H1 (cell line): ENCODE results near the gene FAIM2. TPM values are rescaled to one million over a fixed set of nuclear protein-coding genes. Genes with fewer than 3 reads are reported as not detected.

Experiments used
- CTCF ChIA-PET: fragments of 300-600 bp; sonication (Branson Sonifier 250); formaldehyde crosslinking; loops from one replicate; lab custom pipeline; 2021; ENCODE audit not compliant: partially characterized antibody; lab: Charles Lee
- POLR2A ChIA-PET: fragments of 300-600 bp; sonication (Branson Sonifier 250); formaldehyde crosslinking; loops from one replicate; lab custom pipeline; 2021; ENCODE audit warnings: inconsistent platforms; ENCODE audit not compliant: partially characterized antibody; lab: Charles Lee
- DNase-seq, 2 experiments: peaks; one replicate each; pipeline versions ENCODE4 v3.0.0 to v3.0.0-alpha.2; 2010 to 2022; ENCODE audit warnings: low spot score in 2 of 2, low read depth in 1 of 2, mixed read lengths in 1 of 2
- FAIRE-seq: peaks from 2 replicates; lab custom pipeline; 2011; peaks lifted over from hg19 to GRCh38; lab: Jason Lieb, UNC
- H2AFZ ChIP-seq: 2 replicates; pipeline ENCODE4 v1.8.1; 2012; ENCODE audit warnings: low read length, inconsistent platforms
- H2AK5ac ChIP-seq: 2 replicates; pipeline ENCODE4 v1.6.1; 2013; ENCODE audit warnings: low read depth, low read length
- H2BK120ac ChIP-seq: replicated peaks from 2 replicates; pipeline ENCODE3; 2013; ENCODE audit warnings: low read depth, low read length, inconsistent platforms
- H2BK12ac ChIP-seq: 2 replicates; pipeline ENCODE4 v1.6.1; 2013; ENCODE audit warnings: low read depth, low read length
- H2BK15ac ChIP-seq: 2 replicates; pipeline ENCODE4 v1.6.1; 2013; ENCODE audit warnings: low read length
- H2BK20ac ChIP-seq: 2 replicates; pipeline ENCODE4 v1.6.1; 2013; ENCODE audit warnings: low read length
- H2BK5ac ChIP-seq: 2 replicates; pipeline ENCODE4 v1.6.1; 2013; ENCODE audit warnings: low read depth, low read length
- H3K14ac ChIP-seq: 2 replicates; pipeline ENCODE4 v1.6.1; 2013; ENCODE audit warnings: inconsistent platforms; ENCODE audit not compliant: insufficient read length
- H3K18ac ChIP-seq: 2 replicates; pipeline ENCODE4 v1.6.1; 2013; ENCODE audit warnings: low read length; ENCODE audit errors: extremely low read depth
- H3K23ac ChIP-seq: 2 replicates; pipeline ENCODE4 v1.6.1; 2013; ENCODE audit warnings: inconsistent platforms; ENCODE audit not compliant: insufficient read length
- H3K23me2 ChIP-seq: 2 replicates; pipeline ENCODE4 v1.6.1; 2013; ENCODE audit warnings: low read depth, low read length
- H3K27ac ChIP-seq: 2 replicates; pipeline ENCODE4 v1.6.1; 2011; ENCODE audit warnings: low read depth, low read length, inconsistent platforms
- H3K27me3 ChIP-seq, 4 experiments: replicated peaks in 1 of 4; 1 replicate in 1 of 4; 2 replicates in 3 of 4; pipeline versions ENCODE4 v1.6.1 to v1.8.1; 2011 to 2013; ENCODE audit warnings: low read length in 3 of 4, mild to moderate bottlenecking in 3 of 4, inconsistent platforms in 2 of 4, mixed read lengths in 2 of 4, moderate library complexity in 1 of 4; ENCODE audit not compliant: control insufficient read depth in 3 of 4, insufficient read depth in 3 of 4; ENCODE audit errors: extremely low read depth in 1 of 4
- H3K36me3 ChIP-seq, 4 experiments: 2 replicates each; pipeline versions ENCODE4 v1.6.1 to v1.8.1; 2011 to 2013; ENCODE audit warnings: mild to moderate bottlenecking in 4 of 4, low read length in 3 of 4, moderate library complexity in 2 of 4, control low read depth in 1 of 4, inconsistent platforms in 1 of 4; ENCODE audit not compliant: insufficient read depth in 4 of 4, control insufficient read depth in 2 of 4
- H3K4ac ChIP-seq: replicated peaks from 2 replicates; pipeline ENCODE3; 2013; ENCODE audit warnings: low read length, low read depth, mixed read lengths, inconsistent platforms; ENCODE audit not compliant: insufficient read length
- H3K4me1 ChIP-seq, 4 experiments: replicated peaks in 1 of 4; 1 replicate in 1 of 4; 2 replicates in 3 of 4; pipeline versions ENCODE4 v1.6.1 to v1.8.1; 2011 to 2013; ENCODE audit warnings: low read length in 3 of 4, inconsistent platforms in 2 of 4, mixed read lengths in 1 of 4; ENCODE audit not compliant: insufficient read depth in 4 of 4, control insufficient read depth in 3 of 4
- H3K4me2 ChIP-seq, 2 experiments: 2 replicates each; pipeline versions ENCODE4 v1.6.1 to v1.8.1; 2011 to 2013; ENCODE audit warnings: low read depth in 2 of 2, low read length in 2 of 2, control low read depth in 1 of 2, inconsistent platforms in 1 of 2, mild to moderate bottlenecking in 1 of 2; ENCODE audit not compliant: insufficient read depth in 1 of 2
- H3K4me3 ChIP-seq, 4 experiments: fragments of 200-600, 300-600 bp in 1 of 4; sonication (generic), shearing (Covaris generic), sonication (Bioruptor Twin) in 1 of 4; 2 replicates each; pipeline versions ENCODE4 v1.5.1 to v1.8.1; 2011 to 2016; ENCODE audit warnings: low read length in 4 of 4, low read depth in 3 of 4, control low read depth in 2 of 4, inconsistent platforms in 2 of 4, mild to moderate bottlenecking in 2 of 4, mixed read lengths in 1 of 4, moderate library complexity in 1 of 4; ENCODE audit not compliant: insufficient read depth in 2 of 4; ENCODE audit errors: extremely low read depth in 1 of 4
- H3K56ac ChIP-seq: replicated peaks from 2 replicates; pipeline ENCODE3; 2013; ENCODE audit warnings: low read depth, mild to moderate bottlenecking, mixed read lengths, low read length, inconsistent platforms; ENCODE audit not compliant: insufficient read length
- H3K79me1 ChIP-seq: 2 replicates; pipeline ENCODE4 v1.6.1; 2013; ENCODE audit warnings: low read depth, low read length, control low read depth
- H3K79me2 ChIP-seq, 2 experiments: 2 replicates each; pipeline versions ENCODE4 v1.6.1 to v1.8.1; 2012 to 2013; ENCODE audit warnings: low read length in 2 of 2, mild to moderate bottlenecking in 2 of 2, inconsistent platforms in 1 of 2; ENCODE audit not compliant: insufficient read depth in 2 of 2, control insufficient read depth in 1 of 2
- H3K9ac ChIP-seq, 4 experiments: replicated peaks in 1 of 4; 1 replicate in 1 of 4; 2 replicates in 3 of 4; pipeline versions ENCODE4 v1.6.1 to v1.8.1; 2011 to 2013; ENCODE audit warnings: low read depth in 3 of 4, low read length in 3 of 4, control low read depth in 2 of 4, mild to moderate bottlenecking in 2 of 4, moderate library complexity in 2 of 4, inconsistent platforms in 1 of 4; ENCODE audit errors: extremely low read depth in 1 of 4
- H3K9me3 ChIP-seq, 2 experiments: 2 replicates each; pipeline versions ENCODE4 v1.6.1 to v1.8.1; 2012 to 2013; ENCODE audit warnings: mild to moderate bottlenecking in 2 of 2, moderate library complexity in 2 of 2, control low read depth in 1 of 2, inconsistent platforms in 1 of 2, low read depth in 1 of 2, low read length in 1 of 2, mixed read lengths in 1 of 2; ENCODE audit not compliant: insufficient read depth in 2 of 2
- H4K20me1 ChIP-seq, 2 experiments: replicated peaks in 1 of 2; 2 replicates each; pipeline versions ENCODE3 to v1.8.1; 2011 to 2013; ENCODE audit warnings: inconsistent platforms in 2 of 2, low read length in 2 of 2, mild to moderate bottlenecking in 1 of 2; ENCODE audit not compliant: insufficient read depth in 2 of 2, control insufficient read depth in 1 of 2
- H4K5ac ChIP-seq: 2 replicates; pipeline ENCODE4 v1.6.1; 2013; ENCODE audit warnings: low read length, low read depth, mixed read lengths, inconsistent platforms; ENCODE audit not compliant: insufficient read length
- H4K8ac ChIP-seq: 2 replicates; pipeline ENCODE4 v1.8.0; 2013; ENCODE audit warnings: mild to moderate bottlenecking, moderate library complexity, low read length, inconsistent platforms; ENCODE audit not compliant: insufficient read depth; ENCODE audit errors: extremely low read depth
- H4K91ac ChIP-seq: replicated peaks from 2 replicates; pipeline ENCODE3; 2013; ENCODE audit warnings: low read length, mixed read lengths, inconsistent platforms; ENCODE audit not compliant: insufficient read length
- BRCA1 ChIP-seq: IDR thresholded peaks from 2 replicates; pipeline ENCODE4 v1.6.1; 2012; ENCODE audit warnings: low read depth, low read length, improper control_type of control experiment
- CHD1 ChIP-seq: IDR thresholded peaks from 2 replicates; pipeline ENCODE4 v1.6.1; 2012; ENCODE audit warnings: low read depth, low read length, improper control_type of control experiment
- EP300 ChIP-seq, 2 experiments: IDR thresholded peaks; 1 replicate in 1 of 2; 2 replicates in 1 of 2; pipeline ENCODE4 v1.6.1; 2011 to 2012; ENCODE audit warnings: low read depth in 2 of 2, low read length in 2 of 2, mild to moderate bottlenecking in 2 of 2, borderline replicate concordance in 1 of 2, inconsistent platforms in 1 of 2, moderate library complexity in 1 of 2
- POU5F1 ChIP-seq: IDR thresholded peaks from 2 replicates; pipeline ENCODE4 v1.6.1; 2011; ENCODE audit warnings: low read depth, mild to moderate bottlenecking, low read length, moderate library complexity
- RFX5 ChIP-seq: IDR thresholded peaks from 2 replicates; pipeline ENCODE4 v1.6.1; 2011; ENCODE audit warnings: low read depth, low read length, improper control_type of control experiment, borderline replicate concordance
- RNF2 ChIP-seq: fragments of 200-900, 300-1000 bp; sonication (generic); IDR thresholded peaks from 2 replicates; pipeline ENCODE4 v1.7.1; 2016; ENCODE audit warnings: borderline replicate concordance, low read depth, mild to moderate bottlenecking, antibody characterized with exemption, low read length; ENCODE audit not compliant: poor library complexity, severe bottlenecking; ENCODE audit errors: missing control alignments
- TAF1 ChIP-seq: IDR thresholded peaks from 2 replicates; pipeline ENCODE4 v1.6.1; 2011; ENCODE audit warnings: mild to moderate bottlenecking, low read depth, low read length
- WGBS, 2 experiments: shearing (Covaris generic) in 1 of 2; methylation state at CpG; one replicate each; pipeline versions ENCODE4 v1.1.6 to v1.1.7; 2013 to 2015; ENCODE audit warnings: low lambda C conversion rate in 2 of 2, mixed read lengths in 2 of 2, inconsistent platforms in 1 of 2, low coverage in 1 of 2, missing lambda C conversion rate in 1 of 2; ENCODE audit not compliant: insufficient replicate concordance in 2 of 2, insufficient coverage in 1 of 2, insufficient read length in 1 of 2; ENCODE audit errors: extremely low coverage in 1 of 2, missing lambda C conversion rate in 1 of 2; 5-methylcytosine and 5-hydroxymethylcytosine counted together
- polyA plus RNA-seq, 7 experiments: library from polyadenylated mRNA; depleted of rRNA in 3 of 7; stranded (reverse) in 5 of 7; unstranded in 2 of 7; fragments of >200 nt in 5 of 7; fragments of 200-250 nt in 2 of 7; gene quantifications; 1 replicate in 5 of 7; 2 replicates in 1 of 7; 4 replicates in 1 of 7; pipeline versions ENCODE4 v1.2.1 to v1.2.3, GENCODE V29; 2011 to 2013; ENCODE audit warnings: missing spikeins in 2 of 7, mixed read lengths in 2 of 7
- total RNA-seq: library from RNA; stranded (reverse); fragmentation: NEBNext Ultra II Directional; extraction: Animal tissue kit (Norgen Biotek cat#: 25700); gene quantifications from 2 replicates; pipeline ENCODE4 v1.2.1, GENCODE V29; 2021

Gene FAIM2
- total and polyA plus RNA-seq, 2 of the 8 experiments (the other 6 are each of a cell fraction or from before 2014, with no cell fraction given) = 0.89 to 1.3 TPM

DNA sequence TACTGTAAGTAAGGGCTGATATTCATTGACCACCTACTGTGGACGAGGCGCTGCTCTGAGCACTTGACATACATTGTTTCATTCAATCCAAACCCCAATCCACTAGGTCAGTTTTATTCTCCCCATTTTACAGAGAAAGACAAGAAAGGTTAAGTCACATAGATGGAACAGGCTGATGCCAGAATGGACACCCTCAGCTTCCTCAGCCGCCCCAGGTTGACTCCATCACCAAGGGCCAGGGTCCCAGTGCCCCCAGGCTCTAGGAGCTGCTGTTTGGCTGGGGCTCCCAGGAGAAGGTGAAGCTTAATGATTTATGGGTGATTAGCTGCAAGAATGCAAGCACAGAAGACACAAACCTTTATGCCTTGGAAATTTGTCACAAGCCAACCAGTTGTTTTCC, 46.2 kb upstream of the FAIM2 start:
- H4K5ac ChIP-seq = no peak overlapping the region
- no peak for DNase-seq
- H3K14ac ChIP-seq = no peak overlapping the region
- no peaks in the 10 kb centered on the region for H3K79me1 ChIP-seq
- H3K4me2 ChIP-seq = no peak overlapping the region
- TF ChIP-seq EP300 (IDR thresholded peaks at IDR 0.05; ENCODE audit: borderline replicate concordance in 1 of 2, low read depth in 2 of 2, low read length in 2 of 2) (no peak), BRCA1 (no peak), RNF2 (no peak), TAF1 (no peak), POU5F1 (no peak), RFX5 (no peak), CHD1 (no peak)
- H3K27ac ChIP-seq = no peak overlapping the region
- H3K36me3 ChIP-seq = no peaks in the 10 kb centered on the region
- H3K4me3 ChIP-seq = no peak overlapping the region
- no peak overlapping the region for H2BK5ac ChIP-seq
- H4K8ac ChIP-seq = no peak overlapping the region
- no peak overlapping the region for H2AK5ac ChIP-seq
- no peak overlapping the region for H2AFZ ChIP-seq
- no peaks in the 10 kb centered on the region for H3K9me3 ChIP-seq
- H3K56ac ChIP-seq = no peak overlapping the region
- H3K9ac ChIP-seq = no peak overlapping the region
- CTCF ChIA-PET = interaction anchor here (0.7 to 7.6 kb wide), 9 partner anchors 9 to 173 kb away, joined by 3 to 104 read pairs (median 4); partner anchors contain the start of gene AQP6
- H3K4me1 ChIP-seq = peaks cover 0 to 6% (median 4%) of the 10 kb centered on the region in 4 experiments; a peak in 5 of 7 replicates
- H2BK120ac ChIP-seq = no peak overlapping the region
- no peak overlapping the region for H3K23ac ChIP-seq
- H2BK20ac ChIP-seq = no peak overlapping the region
- no peak overlapping the region for H2BK15ac ChIP-seq
- H4K91ac ChIP-seq = no peak overlapping the region
- H3K18ac ChIP-seq = no peak overlapping the region
- peaks cover 0 to 6% (median 4%) of the 10 kb centered on the region in 4 experiments; a peak in 4 of 7 replicates for H3K27me3 ChIP-seq
- no peaks in the 10 kb centered on the region for H4K20me1 ChIP-seq
- POLR2A ChIA-PET = interaction anchor here (1.7 kb wide), 1 partner anchor 17 kb away, joined by 8 read pairs; no protein-coding TSS in a partner anchor
- no peaks in the 10 kb centered on the region; the same call in 1 of the 2 replicates for H3K23me2 ChIP-seq
- no peak overlapping the region for H2BK12ac ChIP-seq
- 84% methylated on average over 3 of the region's 3 CpGs; no CpG with 5 or more reads in 1 of the 2 experiments for WGBS, 2 experiments
- no peak overlapping the region for H3K4ac ChIP-seq
- no peak for FAIRE-seq
- H3K79me2 ChIP-seq = no peaks in the 10 kb centered on the region
